Tibial nerve (tissue), 4 donors: ENCODE results near the gene LGALS14. TPM values are rescaled to one million over a fixed set of nuclear protein-coding genes. Genes with fewer than 3 reads are reported as not detected.
"Not testable (repeated sequence)": the region's sequence is repeated elsewhere in the genome, so short reads cannot be mapped to it uniquely, and the experiment has no call there.

Experiments used
- DNase-seq, 2 donors: peaks; one replicate each; pipeline ENCODE4 v3.0.0-alpha.2; 2019; ENCODE audit warnings: low spot score in 2 of 2
- H3K27ac ChIP-seq, 4 donors: fragments of 200-600 bp; sonication (generic) in 3 of 4; one replicate each; pipeline ENCODE4 v1.5.1; 2017 to 2019; ENCODE audit warnings: mild to moderate bottlenecking in 1 of 4
- H3K27me3 ChIP-seq, 2 donors: fragments of 200-600 bp; sonication (generic) in 1 of 2; one replicate each; pipeline versions ENCODE4 v1.5.1 to v1.6.0; 2017 to 2019
- H3K36me3 ChIP-seq, 3 donors: fragments of 200-600 bp; sonication (generic); one replicate each; pipeline ENCODE4 v1.5.1; 2018 to 2019
- H3K4me1 ChIP-seq, 4 donors: fragments of 200-600 bp; sonication (generic) in 3 of 4; one replicate each; pipeline ENCODE4 v1.5.1; 2017 to 2019
- H3K4me3 ChIP-seq, 4 donors: fragments of 200-600 bp; sonication (generic) in 3 of 4; one replicate each; pipeline ENCODE4 v1.5.1; 2017 to 2019; ENCODE audit warnings: mild to moderate bottlenecking in 1 of 4, moderate library complexity in 1 of 4
- H3K9me3 ChIP-seq, 4 donors: fragments of 200-600 bp; sonication (generic) in 3 of 4; one replicate each; pipeline ENCODE4 v1.5.1; 2017 to 2019
- CTCF ChIP-seq, 5 experiments: fragments of 200-600 bp in 3 of 5; fragments of 450-650 bp in 2 of 5; sonication (generic) in 3 of 5; IDR thresholded peaks; one replicate each; pipeline ENCODE4 v1.5.1; 2016 to 2019; ENCODE audit warnings: antibody characterized with exemption in 5 of 5, mild to moderate bottlenecking in 3 of 5, moderate library complexity in 2 of 5
- EP300 ChIP-seq, 2 donors: sonication (generic); formaldehyde crosslinking; IDR thresholded peaks; one replicate each; pipeline ENCODE4 v1.6.1; 2017; ENCODE audit warnings: antibody characterized with exemption in 2 of 2, mild to moderate bottlenecking in 1 of 2
- POLR2A ChIP-seq, 2 donors: fragments of 450-650 bp; IDR thresholded peaks; one replicate each; pipeline ENCODE4 v1.6.1; 2017; ENCODE audit warnings: antibody characterized with exemption in 2 of 2, mild to moderate bottlenecking in 2 of 2, moderate library complexity in 2 of 2
- WGBS, 2 donors: methylation state at CpG; one replicate each; pipeline ENCODE4 v1.1.5; 2018; 5-methylcytosine and 5-hydroxymethylcytosine counted together
- total RNA-seq, 4 donors: library from RNA; depleted of rRNA; stranded (reverse); fragments of >200 nt; gene quantifications; one replicate each; pipeline ENCODE4 v1.1.0, GENCODE V29; 2016

Gene LGALS14
- total RNA-seq, 4 donors from 2014 or later, result not detected

GRCh38 chr19:39684267-39684666, 20.0 kb upstream of the LGALS14 start:
- Histone ChIP-seq H3K4me3 (no peak overlapping the region), H3K27ac (no peak overlapping the region), H3K4me1 (peaks cover 0 to 1% (median 0%) of the 10 kb centered on the region in 4 donors), H3K9me3 (peaks cover 0 to 8% (median 0%) of the 10 kb centered on the region in 4 donors), H3K27me3 (no peaks in the 10 kb centered on the region), H3K36me3 (no peaks in the 10 kb centered on the region)
- DNase-seq, result no peak
- TF ChIP-seq CTCF (IDR thresholded peaks at IDR 0.05), result no peak
- TF ChIP-seq EP300 (IDR thresholded peaks at IDR 0.05), result no peak
- TF ChIP-seq POLR2A (IDR thresholded peaks at IDR 0.05), result no peak
- WGBS, 2 donors, result 71 to 76% methylated on average over 5 of the region's 5 CpGs

GRCh38 chr19:39686739-39687138, 17.5 kb upstream of the LGALS14 start:
- TF ChIP-seq CTCF (IDR thresholded peaks at IDR 0.05), result no peak
- DNase-seq, result no peak
- Histone ChIP-seq H3K4me3 (no peak overlapping the region), H3K4me1 (no peaks in the 10 kb centered on the region), H3K27me3 (no peaks in the 10 kb centered on the region), H3K36me3 (no peaks in the 10 kb centered on the region), H3K27ac (no peak overlapping the region), H3K9me3 (peaks cover 0 to 18% (median 0%) of the 10 kb centered on the region in 4 donors)
- WGBS, 2 donors, result 71 to 90% methylated on average over 3 of the region's 3 CpGs

- WGBS, 2 donors, result 83 to 85% methylated on average over 4 of the region's 4 CpGs
Measured at GRCh38 chr19:39688637-39689036, 15.6 kb upstream of the LGALS14 start.

GRCh38 chr19:39692166-39692565, 12.1 kb upstream of the LGALS14 start:
- Histone ChIP-seq H3K27me3 (no peaks in the 10 kb centered on the region), H3K4me3 (no peak overlapping the region), H3K27ac (no peak overlapping the region), H3K36me3 (no peaks in the 10 kb centered on the region), H3K9me3 (peaks cover 0 to 18% (median 0%) of the 10 kb centered on the region in 4 donors), H3K4me1 (no peaks in the 10 kb centered on the region)
- WGBS, 2 donors, result 76 to 91% methylated on average over 3 of the region's 3 CpGs
- TF ChIP-seq CTCF (IDR thresholded peaks at IDR 0.05), result no peak
- no peak for TF ChIP-seq POLR2A (IDR thresholded peaks at IDR 0.05)
- TF ChIP-seq EP300 (IDR thresholded peaks at IDR 0.05), result no peak
- no peak for DNase-seq

More at GRCh38 chr19:39688637-39689036, 15.6 kb upstream of the LGALS14 start:
- not testable (repeated sequence) for H3K27ac ChIP-seq, DNase-seq, H3K36me3 ChIP-seq, H3K4me3 ChIP-seq, H3K4me1 ChIP-seq, H3K27me3 ChIP-seq
- peaks cover 0 to 18% (median 0%) of the 10 kb centered on the region in 4 donors for H3K9me3 ChIP-seq

GRCh38 chr19:39692822-39693221, 11.5 kb upstream of the LGALS14 start:
- H3K27ac ChIP-seq, result no peak overlapping the region
- H3K27me3 ChIP-seq, result no peaks in the 10 kb centered on the region
- WGBS, 2 donors, result 44 to 56% methylated on average over 1 of the region's 1 CpG
- H3K9me3 ChIP-seq, result peaks cover 0 to 18% (median 0%) of the 10 kb centered on the region in 4 donors
- no peaks in the 10 kb centered on the region for H3K36me3 ChIP-seq
- H3K4me3 ChIP-seq, result no peak overlapping the region
- TF ChIP-seq EP300 (IDR thresholded peaks at IDR 0.05), result no peak
- no peak for TF ChIP-seq CTCF (IDR thresholded peaks at IDR 0.05)
- no peak for TF ChIP-seq POLR2A (IDR thresholded peaks at IDR 0.05)
- no peak for DNase-seq
- no peaks in the 10 kb centered on the region for H3K4me1 ChIP-seq

GRCh38 chr19:39695759-39696158, 8.5 kb upstream of the LGALS14 start:
- no peak for DNase-seq
- Histone ChIP-seq H3K36me3 (no peaks in the 10 kb centered on the region), H3K9me3 (no peaks in the 10 kb centered on the region), H3K27ac (no peak overlapping the region), H3K4me1 (no peaks in the 10 kb centered on the region), H3K4me3 (no peak overlapping the region), H3K27me3 (no peaks in the 10 kb centered on the region)
- WGBS, 2 donors, result 69 to 84% methylated on average over 2 of the region's 2 CpGs
- no peak for TF ChIP-seq CTCF (IDR thresholded peaks at IDR 0.05)
- no peak for TF ChIP-seq EP300 (IDR thresholded peaks at IDR 0.05)
- no peak for TF ChIP-seq POLR2A (IDR thresholded peaks at IDR 0.05)
